ENCODE data around the gene MVD.

MVD gene, protein sequence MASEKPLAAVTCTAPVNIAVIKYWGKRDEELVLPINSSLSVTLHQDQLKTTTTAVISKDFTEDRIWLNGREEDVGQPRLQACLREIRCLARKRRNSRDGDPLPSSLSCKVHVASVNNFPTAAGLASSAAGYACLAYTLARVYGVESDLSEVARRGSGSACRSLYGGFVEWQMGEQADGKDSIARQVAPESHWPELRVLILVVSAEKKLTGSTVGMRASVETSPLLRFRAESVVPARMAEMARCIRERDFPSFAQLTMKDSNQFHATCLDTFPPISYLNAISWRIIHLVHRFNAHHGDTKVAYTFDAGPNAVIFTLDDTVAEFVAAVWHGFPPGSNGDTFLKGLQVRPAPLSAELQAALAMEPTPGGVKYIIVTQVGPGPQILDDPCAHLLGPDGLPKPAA

DNA sequence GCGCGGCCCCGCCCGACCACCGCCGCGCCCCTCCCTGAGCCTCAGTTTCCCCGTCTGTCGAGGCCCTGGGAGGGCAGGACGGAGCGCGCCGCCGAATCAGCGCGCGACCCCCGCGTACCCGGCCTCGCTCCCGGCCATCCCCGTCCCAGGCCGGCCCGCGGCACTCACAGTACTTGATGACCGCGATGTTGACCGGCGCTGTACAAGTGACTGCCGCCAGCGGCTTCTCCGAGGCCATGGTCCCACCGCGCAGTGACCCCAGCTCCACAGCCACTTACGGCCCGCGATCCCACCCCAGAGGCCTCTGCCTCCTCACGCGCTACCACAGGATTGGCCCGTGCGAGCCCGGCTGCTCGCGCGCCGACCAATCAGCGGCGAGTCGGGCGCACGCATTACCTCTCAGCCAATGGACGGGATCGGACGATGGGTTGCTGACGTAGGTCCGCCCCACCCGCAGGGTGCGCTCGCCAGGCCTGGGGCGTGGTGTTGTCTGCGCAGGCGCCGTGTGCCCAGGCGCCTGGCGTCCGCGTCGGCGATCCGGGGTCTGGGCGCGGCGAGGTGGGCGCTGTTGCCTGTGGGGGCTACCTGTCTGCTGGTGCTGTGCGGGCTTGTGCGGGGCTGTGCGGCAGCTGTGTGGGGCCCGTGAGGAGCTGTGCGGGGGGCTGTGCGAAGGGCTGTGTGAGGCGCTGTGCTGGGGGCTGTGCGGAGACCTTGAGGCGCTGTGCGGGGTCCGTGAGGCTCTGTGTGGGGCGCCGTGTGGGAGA lies at the start of gene MVD:
Gene MVD, minus strand, starts transcription at position 249 of the 764 bp plus-strand sequence. Its CDS starts 11 bp downstream, at position 238.
- H3K79me2 ChIP-seq (ENCODE audit: insufficient read depth, low read length): peaks cover 36% of the 10 kb centered on the region
- peak within 1 kb of the TSS; percentile 66 for H3K27ac ChIP-seq (ENCODE audit: low read depth, low read length)
- no peak for TF ChIP-seq EZH2phosphoT487 (conservative IDR thresholded peaks at IDR 0.05; ENCODE audit: low read length)

DNA sequence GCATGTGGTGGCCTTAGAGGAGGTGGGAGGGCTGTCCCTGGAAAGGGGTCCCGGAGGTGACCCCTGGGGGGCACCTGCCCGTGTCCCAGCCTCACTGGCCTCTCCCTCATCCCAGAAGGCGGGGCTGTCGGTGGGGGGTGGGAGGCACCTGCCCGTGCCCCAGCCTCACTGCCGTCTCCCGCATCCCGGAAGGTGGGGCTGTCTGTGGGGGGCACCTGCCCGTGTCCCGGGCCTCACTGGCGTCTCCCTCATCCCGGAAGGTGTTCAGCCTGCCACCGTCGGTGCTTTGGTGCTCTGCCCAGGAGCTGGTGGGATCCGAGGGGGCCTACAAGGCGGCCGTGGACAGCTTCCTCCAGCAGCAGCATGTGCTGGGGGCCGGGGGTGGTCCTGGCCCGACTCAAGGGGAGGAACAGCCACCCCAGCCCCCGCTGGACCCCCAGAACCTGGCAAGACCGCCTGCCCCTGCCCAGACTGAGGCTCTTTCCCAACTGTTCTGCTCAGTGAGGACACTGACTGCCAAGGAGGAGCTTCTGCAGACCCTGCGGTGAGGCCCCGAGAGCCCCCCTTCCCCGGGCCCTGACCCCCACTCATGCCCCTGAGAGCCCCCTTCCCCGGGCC lies 49.6 kb upstream of the MVD start:
- no peaks in the 10 kb centered on the region for H3F3A ChIP-seq (ENCODE audit: insufficient read depth)
- H3K36me3 ChIP-seq (ENCODE audit: low read length): no peaks in the 10 kb centered on the region
- H3K9ac ChIP-seq (ENCODE audit: low read length): no peak overlapping the region
- no peaks in the 10 kb centered on the region for H3K27me3 ChIP-seq (ENCODE audit: low read length)
- no peaks in the 10 kb centered on the region for H3K9me2 ChIP-seq (replicated peaks; ENCODE audit: insufficient read depth, low read length)
- no peak overlapping the region for H3K4me2 ChIP-seq (ENCODE audit: low read depth, low read length, poor library complexity, severe bottlenecking)
- H4K20me1 ChIP-seq (ENCODE audit: low read depth, low read length): no peaks in the 10 kb centered on the region
- 0 out of 2 replicates have a peak, but pooled peaks cover 7% of the 10 kb centered on the region for H3K79me2 ChIP-seq (ENCODE audit: insufficient read depth, low read length)
- H2AFZ ChIP-seq (ENCODE audit: low read depth, low read length, severe bottlenecking): no peak overlapping the region
- TF ChIP-seq, protein P1, sequence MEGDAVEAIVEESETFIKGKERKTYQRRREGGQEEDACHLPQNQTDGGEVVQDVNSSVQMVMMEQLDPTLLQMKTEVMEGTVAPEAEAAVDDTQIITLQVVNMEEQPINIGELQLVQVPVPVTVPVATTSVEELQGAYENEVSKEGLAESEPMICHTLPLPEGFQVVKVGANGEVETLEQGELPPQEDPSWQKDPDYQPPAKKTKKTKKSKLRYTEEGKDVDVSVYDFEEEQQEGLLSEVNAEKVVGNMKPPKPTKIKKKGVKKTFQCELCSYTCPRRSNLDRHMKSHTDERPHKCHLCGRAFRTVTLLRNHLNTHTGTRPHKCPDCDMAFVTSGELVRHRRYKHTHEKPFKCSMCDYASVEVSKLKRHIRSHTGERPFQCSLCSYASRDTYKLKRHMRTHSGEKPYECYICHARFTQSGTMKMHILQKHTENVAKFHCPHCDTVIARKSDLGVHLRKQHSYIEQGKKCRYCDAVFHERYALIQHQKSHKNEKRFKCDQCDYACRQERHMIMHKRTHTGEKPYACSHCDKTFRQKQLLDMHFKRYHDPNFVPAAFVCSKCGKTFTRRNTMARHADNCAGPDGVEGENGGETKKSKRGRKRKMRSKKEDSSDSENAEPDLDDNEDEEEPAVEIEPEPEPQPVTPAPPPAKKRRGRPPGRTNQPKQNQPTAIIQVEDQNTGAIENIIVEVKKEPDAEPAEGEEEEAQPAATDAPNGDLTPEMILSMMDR (IDR thresholded peaks at IDR 0.05; ENCODE audit: insufficient read depth, low read length, poor library complexity, severe bottlenecking): no peak
- TF ChIP-seq EZH2phosphoT487 (conservative IDR thresholded peaks at IDR 0.05; ENCODE audit: low read length): no peak
- no peak overlapping the region for H3K27ac ChIP-seq (ENCODE audit: low read depth, low read length)
- no peaks in the 10 kb centered on the region for H3K9me3 ChIP-seq (ENCODE audit: insufficient read depth, low read length)
- H3K4me3 ChIP-seq (ENCODE audit: insufficient read depth, low read length, poor library complexity, severe bottlenecking): no peak overlapping the region

More for the DNA sequence above, at the start of gene MVD:
- peak within 1 kb of the TSS; percentile 80 for H2AFZ ChIP-seq (ENCODE audit: low read depth, low read length, severe bottlenecking)
- H3F3A ChIP-seq (ENCODE audit: insufficient read depth): peaks cover 21% of the 10 kb centered on the region
- H3K4me3 ChIP-seq (ENCODE audit: insufficient read depth, low read length, poor library complexity, severe bottlenecking): peak within 1 kb of the TSS; percentile 90
- 0 out of 2 replicates have a peak, but pooled peaks cover 2% of the 10 kb centered on the region for H4K20me1 ChIP-seq (ENCODE audit: low read depth, low read length)
- H3K4me2 ChIP-seq (ENCODE audit: low read depth, low read length, poor library complexity, severe bottlenecking): peak within 1 kb of the TSS; percentile 92
- H3K9me2 ChIP-seq (replicated peaks; ENCODE audit: insufficient read depth, low read length): no peaks in the 10 kb centered on the region
- no peaks in the 10 kb centered on the region for H3K9me3 ChIP-seq (ENCODE audit: insufficient read depth, low read length)
- no peaks in the 10 kb centered on the region for H3K27me3 ChIP-seq (ENCODE audit: low read length)
- no peaks in the 10 kb centered on the region for H3K36me3 ChIP-seq (ENCODE audit: low read length)
- peak within 1 kb of the TSS; percentile 94 for H3K9ac ChIP-seq (ENCODE audit: low read length)

DNA sequence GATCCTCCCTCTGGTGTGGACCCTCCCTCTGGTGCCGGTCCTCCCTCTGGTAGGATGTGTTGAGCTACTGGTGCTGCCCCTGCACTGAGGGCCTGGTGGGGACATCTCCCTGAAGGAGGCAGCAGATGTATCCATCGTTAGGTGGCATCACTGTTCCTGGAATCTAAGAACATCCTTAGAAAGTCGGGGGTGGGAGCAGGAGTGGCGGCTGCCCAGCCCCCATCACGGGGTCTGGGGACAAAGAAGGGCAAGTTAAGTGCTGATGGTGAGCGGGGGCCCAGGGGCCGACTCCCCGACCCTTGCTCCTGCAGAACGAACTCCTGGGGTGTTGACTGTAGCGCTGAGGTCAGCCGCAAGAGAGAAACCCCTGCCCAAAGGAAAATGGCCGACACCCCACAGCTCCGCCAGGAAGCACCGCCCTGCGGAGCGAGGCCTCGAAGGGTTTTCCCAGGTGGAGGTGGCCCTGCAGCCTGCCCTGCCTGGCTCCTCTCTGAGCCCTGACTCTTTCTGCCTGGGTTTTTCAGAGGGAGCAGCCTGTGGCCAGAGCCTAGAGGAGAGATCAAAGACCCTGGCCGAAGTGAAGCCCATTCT lies 49.0 kb upstream of the MVD start:
- no peaks in the 10 kb centered on the region for H3F3A ChIP-seq (ENCODE audit: insufficient read depth)
- no peak overlapping the region for H3K9ac ChIP-seq (ENCODE audit: low read length)
- no peak overlapping the region for H3K4me2 ChIP-seq (ENCODE audit: low read depth, low read length, poor library complexity, severe bottlenecking)
- H3K4me3 ChIP-seq (ENCODE audit: insufficient read depth, low read length, poor library complexity, severe bottlenecking): no peak overlapping the region
- H3K27ac ChIP-seq (ENCODE audit: low read depth, low read length): no peak overlapping the region
- TF ChIP-seq, protein P1 (IDR thresholded peaks at IDR 0.05; ENCODE audit: insufficient read depth, low read length, poor library complexity, severe bottlenecking): no peak
- TF ChIP-seq EZH2phosphoT487 (conservative IDR thresholded peaks at IDR 0.05; ENCODE audit: low read length): no peak
- H2AFZ ChIP-seq (ENCODE audit: low read depth, low read length, severe bottlenecking): no peak overlapping the region
- H3K9me3 ChIP-seq (ENCODE audit: insufficient read depth, low read length): no peaks in the 10 kb centered on the region
- no peaks in the 10 kb centered on the region for H3K36me3 ChIP-seq (ENCODE audit: low read length)
- H4K20me1 ChIP-seq (ENCODE audit: low read depth, low read length): no peaks in the 10 kb centered on the region
- H3K9me2 ChIP-seq (replicated peaks; ENCODE audit: insufficient read depth, low read length): no peaks in the 10 kb centered on the region
- no peaks in the 10 kb centered on the region for H3K27me3 ChIP-seq (ENCODE audit: low read length)
- H3K79me2 ChIP-seq (ENCODE audit: insufficient read depth, low read length): peaks cover 9% of the 10 kb centered on the region; the same call in 1 of the 2 replicates

All from SU-DHL-6 (cell line).